Myometrial cell (primary cell): ENCODE measurements around the gene SETMAR. TPM values are rescaled to one million over a fixed set of nuclear protein-coding genes. Genes with fewer than 3 reads are reported as not detected.

Experiments used
- total RNA-seq: library from RNA; depleted of rRNA; stranded (reverse); fragments of >200 nt; gene quantifications from 2 replicates; pipeline ENCODE4 v1.2.3, GENCODE V29; 2015

SETMAR gene
- total RNA-seq: 8.0 and 17.0 TPM in 2 replicates

DNA sequence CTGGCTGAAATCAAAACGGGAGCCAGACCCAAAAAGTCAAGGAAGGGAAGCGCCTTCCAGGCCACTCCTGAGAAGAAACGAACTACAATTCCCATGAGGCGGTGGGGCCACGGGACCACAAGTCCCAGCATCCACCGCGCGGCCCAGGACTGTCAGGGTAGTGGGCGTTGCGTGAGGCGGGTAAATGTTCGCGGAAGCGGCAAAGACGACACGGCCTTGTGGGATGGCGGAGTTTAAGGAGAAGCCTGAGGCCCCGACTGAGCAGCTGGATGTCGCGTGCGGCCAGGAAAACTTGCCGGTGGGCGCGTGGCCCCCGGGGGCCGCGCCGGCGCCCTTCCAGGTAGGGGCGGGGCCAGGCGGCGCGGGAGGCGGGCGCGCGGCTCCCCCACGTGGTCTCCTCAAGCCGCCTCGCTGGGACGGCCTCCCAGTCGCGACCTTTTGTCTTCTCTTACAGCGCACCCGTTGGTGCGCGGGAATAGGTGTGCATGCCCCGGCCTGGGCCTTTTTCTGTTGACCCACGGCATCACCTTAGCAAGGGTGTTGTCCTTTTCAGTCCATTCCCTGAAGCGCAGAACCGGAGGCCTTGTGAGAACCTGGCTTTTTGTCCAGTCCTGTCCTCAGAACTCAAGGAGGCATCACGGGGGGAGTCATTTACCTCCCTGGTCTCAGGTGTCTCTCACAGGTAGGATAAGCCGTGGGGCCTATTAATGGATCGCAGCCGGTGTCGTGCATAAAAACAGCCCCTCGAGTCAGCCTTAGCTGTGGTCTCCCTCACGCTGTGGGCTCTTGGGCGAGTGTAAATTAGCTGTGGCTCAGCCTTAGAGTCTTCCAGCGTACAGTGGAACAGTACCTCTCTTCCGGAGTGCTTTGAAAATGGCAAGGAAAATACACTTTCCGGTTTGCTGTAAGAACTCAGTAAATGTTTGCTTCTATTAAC, at the start of gene SETMAR:
TSS of gene SETMAR (plus strand) at position 183 of the 937 bp plus-strand sequence. CDS start at position 185, 2 bp downstream.

Other genes with a start within 250 kb of the SETMAR start
- 40.4 and 52.8 TPM in 2 replicates for gene SUMF1, start 163.9 kb downstream of the SETMAR start, total RNA-seq
- 6.3 and 9.6 TPM in 2 replicates for gene ITPR1, start 190.0 kb downstream of the SETMAR start, total RNA-seq